KMS-11 (cell line): ENCODE measurements around the gene INPP5B.
"Not testable (repeated sequence)": the region's sequence is repeated elsewhere in the genome, so short reads cannot be mapped to it uniquely, and the experiment has no call there.

ENCODE experiments used
- H2AFZ ChIP-seq: fragments of 200-600 bp; sonication (generic); 2 replicates; pipeline ENCODE4 v1.6.1; 2016; ENCODE audit warnings: antibody characterized with exemption, mixed run types, low read depth
- H3K27ac ChIP-seq: fragments of 200-600 bp; sonication (generic); 2 replicates; pipeline ENCODE4 v1.6.1; 2016; ENCODE audit warnings: mild to moderate bottlenecking, mixed run types
- H3K27me3 ChIP-seq: fragments of 200-600 bp; sonication (generic); 2 replicates; pipeline ENCODE4 v1.6.1; 2017; ENCODE audit warnings: mild to moderate bottlenecking, low read depth, mixed run types, moderate library complexity; ENCODE audit not compliant: insufficient read depth
- H3K36me3 ChIP-seq: fragments of 200-600 bp; sonication (generic); 2 replicates; pipeline ENCODE4 v1.6.1; 2017; ENCODE audit warnings: mild to moderate bottlenecking, mixed run types; ENCODE audit not compliant: insufficient read depth
- H3K4me1 ChIP-seq: fragments of 200-600 bp; sonication (generic); 2 replicates; pipeline ENCODE4 v1.6.1; 2016; ENCODE audit warnings: mild to moderate bottlenecking, low read depth, mixed run types; ENCODE audit not compliant: poor library complexity, severe bottlenecking
- H3K4me2 ChIP-seq: fragments of 200-600 bp; sonication (generic); 2 replicates; pipeline ENCODE4 v1.7.0; 2016; ENCODE audit warnings: mild to moderate bottlenecking, mixed run types
- H3K4me3 ChIP-seq: fragments of 200-600 bp; sonication (generic); IDR thresholded peaks from 2 replicates; pipeline ENCODE4 v1.6.1; 2017; ENCODE audit warnings: low read depth, low read length, mixed read lengths; ENCODE audit not compliant: insufficient read depth
- H3K79me2 ChIP-seq: fragments of 200-600 bp; sonication (generic); 2 replicates; pipeline ENCODE4 v1.6.1; 2016; ENCODE audit warnings: low read depth, mixed run types; ENCODE audit not compliant: insufficient read depth
- H3K9ac ChIP-seq: fragments of 200-600 bp; sonication (generic); 2 replicates; pipeline ENCODE4 v1.6.1; 2016; ENCODE audit warnings: mild to moderate bottlenecking, mixed run types
- H4K20me1 ChIP-seq: fragments of 200-600 bp; sonication (generic); 2 replicates; pipeline ENCODE4 v1.6.1; 2016; ENCODE audit warnings: mild to moderate bottlenecking, mixed run types; ENCODE audit not compliant: insufficient read depth
- CTCF ChIP-seq: fragments of 200-600 bp; sonication (generic); conservative IDR thresholded peaks from 2 replicates; pipeline ENCODE4 v1.6.1; 2017; ENCODE audit warnings: low read depth, mild to moderate bottlenecking, antibody characterized with exemption, low read length, moderate library complexity, mixed read lengths

The INPP5B gene

GRCh38 chr1:37987679-37988078 is 40.8 kb upstream of the INPP5B start:
- no peak for TF ChIP-seq CTCF
- H3K4me3 ChIP-seq, result no peak overlapping the region
- no peak overlapping the region; the same call in 1 of the 2 replicates for H3K4me2 ChIP-seq
- H3K27ac ChIP-seq, result no peak overlapping the region
- peaks cover 18% of the 10 kb centered on the region for H3K4me1 ChIP-seq
- no peak overlapping the region for H3K9ac ChIP-seq
- peaks cover 25% of the 10 kb centered on the region for H3K79me2 ChIP-seq
- H3K27me3 ChIP-seq, result no peaks in the 10 kb centered on the region
- H4K20me1 ChIP-seq, result no peaks in the 10 kb centered on the region
- H2AFZ ChIP-seq, result no peak overlapping the region
- H3K36me3 ChIP-seq, result peaks cover 6% of the 10 kb centered on the region; the same call in 1 of the 2 replicates

GRCh38 chr1:37983546-37983945 is 36.7 kb upstream of the INPP5B start:
- Histone ChIP-seq H3K4me1 (peaks cover 16% of the 10 kb centered on the region), H3K9ac (no peak overlapping the region), H3K4me2 (no peak overlapping the region), H3K27ac (no peak overlapping the region), H3K27me3 (no peaks in the 10 kb centered on the region), H2AFZ (no peak overlapping the region), H4K20me1 (no peaks in the 10 kb centered on the region), H3K4me3 (no peak overlapping the region), H3K36me3 (peaks cover 11% of the 10 kb centered on the region; the same call in 1 of the 2 replicates), H3K79me2 (peaks cover 13% of the 10 kb centered on the region)
- TF ChIP-seq CTCF, result no peak

GRCh38 chr1:37978541-37978940 is 31.7 kb upstream of the INPP5B start:
- Histone ChIP-seq H3K36me3 (peaks cover 9% of the 10 kb centered on the region; the same call in 1 of the 2 replicates), H3K79me2 (no peaks in the 10 kb centered on the region; the same call in 1 of the 2 replicates), H3K27ac (no peak overlapping the region), H4K20me1 (no peaks in the 10 kb centered on the region), H3K4me2 (no peak overlapping the region), H3K4me3 (no peak overlapping the region), H3K4me1 (no peaks in the 10 kb centered on the region), H2AFZ (no peak overlapping the region), H3K27me3 (no peaks in the 10 kb centered on the region), H3K9ac (no peak overlapping the region)
- no peak for TF ChIP-seq CTCF

- H3K36me3 ChIP-seq, H3K4me2 ChIP-seq, H4K20me1 ChIP-seq, H2AFZ ChIP-seq, H3K79me2 ChIP-seq, H3K4me1 ChIP-seq, H3K4me3 ChIP-seq, H3K9ac ChIP-seq, H3K27me3 ChIP-seq, H3K27ac ChIP-seq: not testable (repeated sequence)
- TF ChIP-seq CTCF, result peak; percentile 49
These were observed 28.2 kb upstream of the INPP5B start for GRCh38 chr1:37975083-37975482.

GRCh38 chr1:37974567-37974966 is 27.7 kb upstream of the INPP5B start:
- no peak for TF ChIP-seq CTCF
- Histone ChIP-seq H3K79me2 (no peaks in the 10 kb centered on the region; the same call in 1 of the 2 replicates), H3K36me3 (peaks cover 9% of the 10 kb centered on the region; the same call in 1 of the 2 replicates), H3K27ac (no peak overlapping the region), H3K4me2 (no peak overlapping the region), H3K9ac (no peak overlapping the region), H2AFZ (no peak overlapping the region), H4K20me1 (no peaks in the 10 kb centered on the region; the same call in 1 of the 2 replicates), H3K27me3 (no peaks in the 10 kb centered on the region), H3K4me1 (no peaks in the 10 kb centered on the region), H3K4me3 (no peak overlapping the region)

GRCh38 chr1:37973684-37974083 is 26.8 kb upstream of the INPP5B start:
- H4K20me1 ChIP-seq, H3K4me1 ChIP-seq, H3K4me2 ChIP-seq, H3K36me3 ChIP-seq, H2AFZ ChIP-seq, H3K9ac ChIP-seq, H3K4me3 ChIP-seq, H3K27ac ChIP-seq, H3K79me2 ChIP-seq, H3K27me3 ChIP-seq: not testable (repeated sequence)
